ENCODE data around the gene LSM12. TPM values are rescaled to one million over a fixed set of nuclear protein-coding genes. Genes with fewer than 3 reads are reported as not detected.

Gene LSM12
- total RNA-seq, 1 donor from 2014 or later = 69.6 TPM

- Histone ChIP-seq H3K4me1 (no peaks in the 10 kb centered on the region), H3K36me3 (no peaks in the 10 kb centered on the region), H3K9ac (no peak overlapping the region), H2AFZ (replicated peaks) (no peak overlapping the region), H3K4me3 (no peak overlapping the region), H4K20me1 (ENCODE audit: low read depth) (peaks cover 74% of the 10 kb centered on the region), H3F3A (ENCODE audit: low read depth) (peaks cover 24% of the 10 kb centered on the region), H3K4me2 (no peak overlapping the region), H3K9me3 (ENCODE audit: low read depth) (no peaks in the 10 kb centered on the region), H3K79me2 (ENCODE audit: low read depth) (peaks cover 97% of the 10 kb centered on the region), H3K27me3 (no peaks in the 10 kb centered on the region), H3K27ac (peak overlapping the region; percentile 53)
- Mint-ChIP-seq H3K27me3 (ENCODE audit: insufficient read depth, low read depth) (no peaks in the 10 kb centered on the region), H3K9me3 (no peaks in the 10 kb centered on the region), H3K27ac (no peak overlapping the region), H3K36me3 (peaks cover 26% of the 10 kb centered on the region), H3K4me1 (peaks cover 6% of the 10 kb centered on the region), H3K4me3 (no peak overlapping the region)
- no peak for DNase-seq (ENCODE audit: low spot score)
- TF ChIP-seq EZH2 (IDR thresholded peaks at IDR 0.05) (no peak), EZH2phosphoT487 (IDR thresholded peaks at IDR 0.05) (no peak)
- TF ChIP-seq, protein P1, sequence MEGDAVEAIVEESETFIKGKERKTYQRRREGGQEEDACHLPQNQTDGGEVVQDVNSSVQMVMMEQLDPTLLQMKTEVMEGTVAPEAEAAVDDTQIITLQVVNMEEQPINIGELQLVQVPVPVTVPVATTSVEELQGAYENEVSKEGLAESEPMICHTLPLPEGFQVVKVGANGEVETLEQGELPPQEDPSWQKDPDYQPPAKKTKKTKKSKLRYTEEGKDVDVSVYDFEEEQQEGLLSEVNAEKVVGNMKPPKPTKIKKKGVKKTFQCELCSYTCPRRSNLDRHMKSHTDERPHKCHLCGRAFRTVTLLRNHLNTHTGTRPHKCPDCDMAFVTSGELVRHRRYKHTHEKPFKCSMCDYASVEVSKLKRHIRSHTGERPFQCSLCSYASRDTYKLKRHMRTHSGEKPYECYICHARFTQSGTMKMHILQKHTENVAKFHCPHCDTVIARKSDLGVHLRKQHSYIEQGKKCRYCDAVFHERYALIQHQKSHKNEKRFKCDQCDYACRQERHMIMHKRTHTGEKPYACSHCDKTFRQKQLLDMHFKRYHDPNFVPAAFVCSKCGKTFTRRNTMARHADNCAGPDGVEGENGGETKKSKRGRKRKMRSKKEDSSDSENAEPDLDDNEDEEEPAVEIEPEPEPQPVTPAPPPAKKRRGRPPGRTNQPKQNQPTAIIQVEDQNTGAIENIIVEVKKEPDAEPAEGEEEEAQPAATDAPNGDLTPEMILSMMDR (IDR thresholded peaks at IDR 0.05) = no peak
These were observed 22.4 kb downstream of the LSM12 start for GRCh38 chr17:44044071-44044470.

DNA sequence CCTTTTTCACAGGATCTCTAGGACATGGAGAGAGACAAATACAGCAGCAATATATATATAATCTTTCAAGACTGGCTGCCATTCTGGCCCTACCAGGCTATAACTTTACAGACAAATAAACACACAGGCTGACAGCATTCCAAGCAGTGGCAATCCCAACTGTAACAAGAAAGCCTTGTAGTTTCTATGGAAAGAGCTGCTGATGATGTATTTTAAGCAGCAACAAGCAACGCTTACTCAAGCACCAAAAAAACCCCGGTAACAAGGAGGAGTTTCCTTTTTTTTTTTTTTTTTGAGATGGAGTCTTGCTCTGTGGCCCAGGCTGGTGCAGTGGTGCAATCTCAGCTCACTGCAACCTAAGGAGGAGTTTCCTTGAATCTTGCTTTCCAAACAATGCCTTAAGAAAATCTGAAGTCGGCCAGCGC, 23.2 kb downstream of the LSM12 start:
- peaks cover 24% of the 10 kb centered on the region for H3K36me3 Mint-ChIP-seq
- Histone ChIP-seq H3K27me3 (no peaks in the 10 kb centered on the region), H3F3A (ENCODE audit: low read depth) (peaks cover 24% of the 10 kb centered on the region), H3K9ac (no peak overlapping the region), H3K4me3 (no peak overlapping the region), H3K4me1 (no peaks in the 10 kb centered on the region), H3K27ac (peak overlapping the region; percentile 53), H2AFZ (replicated peaks) (no peak overlapping the region), H3K4me2 (no peak overlapping the region), H3K79me2 (ENCODE audit: low read depth) (peaks cover 95% of the 10 kb centered on the region), H3K9me3 (ENCODE audit: low read depth) (no peaks in the 10 kb centered on the region), H4K20me1 (ENCODE audit: low read depth) (peaks cover 70% of the 10 kb centered on the region), H3K36me3 (no peaks in the 10 kb centered on the region)
- H3K4me3 Mint-ChIP-seq = no peak overlapping the region
- DNase-seq (ENCODE audit: low spot score) = no peak
- H3K27me3 Mint-ChIP-seq (ENCODE audit: insufficient read depth, low read depth) = no peaks in the 10 kb centered on the region
- H3K9me3 Mint-ChIP-seq = no peaks in the 10 kb centered on the region
- H3K4me1 Mint-ChIP-seq = peaks cover 6% of the 10 kb centered on the region
- TF ChIP-seq EZH2phosphoT487 (IDR thresholded peaks at IDR 0.05) (no peak), EZH2 (IDR thresholded peaks at IDR 0.05) (no peak)
- TF ChIP-seq, protein P1 (IDR thresholded peaks at IDR 0.05) = no peak
- H3K27ac Mint-ChIP-seq = no peak overlapping the region

DNA sequence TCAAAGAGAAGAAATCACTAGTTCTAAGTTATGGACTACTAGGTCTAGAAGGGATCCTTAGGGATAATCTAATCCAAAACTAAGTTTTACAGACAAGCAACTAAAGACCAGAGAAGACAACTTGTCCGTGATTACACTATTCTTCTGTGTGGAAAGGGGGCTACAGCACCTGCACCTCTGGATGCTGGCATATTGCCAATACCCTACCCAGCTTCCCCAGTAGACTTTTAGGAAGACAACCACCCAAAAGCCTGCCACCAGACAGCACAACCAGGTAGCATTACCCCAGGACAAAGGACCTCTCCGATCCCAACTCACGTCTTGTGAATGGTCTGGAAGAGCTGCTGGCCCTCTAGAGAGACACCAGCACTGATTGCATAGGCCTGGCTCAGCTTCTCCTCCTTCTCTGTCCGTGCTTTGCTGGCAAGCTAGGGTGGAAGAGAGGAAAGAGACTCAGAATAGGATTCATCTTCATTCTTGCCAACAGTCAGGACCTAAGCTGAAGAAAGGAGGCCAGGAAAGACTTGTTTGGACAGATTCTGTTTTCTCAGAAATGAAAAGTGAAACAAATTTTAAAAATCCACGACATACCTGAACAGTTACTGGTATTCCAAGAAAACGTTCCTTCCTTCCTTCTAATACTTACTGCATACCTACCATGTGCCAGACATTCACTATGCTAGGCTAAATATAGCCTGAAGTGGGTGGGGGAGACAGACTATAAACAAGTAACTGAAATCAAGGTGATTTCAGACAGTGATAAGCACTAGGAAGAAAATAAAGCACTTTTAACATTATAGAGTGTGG, 26.4 kb downstream of the LSM12 start:
- no peaks in the 10 kb centered on the region for H3K27me3 ChIP-seq
- peaks cover 57% of the 10 kb centered on the region for H4K20me1 ChIP-seq (ENCODE audit: low read depth)
- Mint-ChIP-seq H3K27ac (no peak overlapping the region), H3K9me3 (no peaks in the 10 kb centered on the region), H3K4me3 (no peak overlapping the region), H3K4me1 (peaks cover 6% of the 10 kb centered on the region), H3K27me3 (ENCODE audit: insufficient read depth, low read depth) (no peaks in the 10 kb centered on the region), H3K36me3 (peaks cover 19% of the 10 kb centered on the region)
- H3F3A ChIP-seq (ENCODE audit: low read depth) = peaks cover 21% of the 10 kb centered on the region
- no peak overlapping the region for H3K4me2 ChIP-seq
- no peaks in the 10 kb centered on the region for H3K9me3 ChIP-seq (ENCODE audit: low read depth)
- H3K9ac ChIP-seq = no peak overlapping the region
- no peak overlapping the region for H2AFZ ChIP-seq (replicated peaks)
- H3K79me2 ChIP-seq (ENCODE audit: low read depth) = peaks cover 62% of the 10 kb centered on the region
- DNase-seq (ENCODE audit: low spot score) = no peak
- H3K4me1 ChIP-seq = no peaks in the 10 kb centered on the region
- no peaks in the 10 kb centered on the region for H3K36me3 ChIP-seq
- TF ChIP-seq, protein P1 (IDR thresholded peaks at IDR 0.05) = no peak
- no peak for TF ChIP-seq EZH2phosphoT487 (IDR thresholded peaks at IDR 0.05)
- TF ChIP-seq EZH2 (IDR thresholded peaks at IDR 0.05) = no peak
- H3K27ac ChIP-seq = no peak overlapping the region
- no peak overlapping the region for H3K4me3 ChIP-seq

All from neural progenitor cell (in vitro differentiated cells).